HG02852 (cell line): ENCODE results near the gene SCN10A.

Experiments
- ATAC-seq: cut with Tn5 transposase; IDR thresholded peaks from one replicate; pipeline ENCODE4 v1.9.1; 2021; ENCODE audit warnings: mild to moderate bottlenecking, moderate library complexity; ENCODE audit not compliant: unreplicated experiment

SCN10A gene

DNA sequence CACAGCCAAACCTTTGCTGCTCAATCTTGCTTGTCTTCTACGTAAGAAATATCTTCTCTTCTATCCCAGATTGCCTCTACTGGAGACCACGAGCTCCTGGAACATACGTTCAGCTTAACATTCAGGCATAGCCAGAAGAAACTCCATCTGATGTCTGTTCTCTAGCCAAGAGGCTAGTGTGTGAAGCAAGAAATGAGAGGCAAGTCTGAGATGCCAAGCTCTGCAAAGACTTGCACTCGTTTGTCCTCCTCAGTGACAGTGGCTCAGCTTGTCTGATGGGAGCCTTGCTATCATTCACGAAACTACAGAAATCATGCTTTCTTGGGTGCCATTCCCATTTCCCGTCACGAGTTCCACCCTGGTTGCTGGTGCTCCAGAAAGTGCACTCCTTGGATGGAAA, at the start of gene SCN10A:
Gene SCN10A, minus strand, starts transcription at position 192 of the 400 bp plus-strand sequence. CDS start 22,207 bp downstream, outside the sequence.
- no peak for ATAC-seq

DNA sequence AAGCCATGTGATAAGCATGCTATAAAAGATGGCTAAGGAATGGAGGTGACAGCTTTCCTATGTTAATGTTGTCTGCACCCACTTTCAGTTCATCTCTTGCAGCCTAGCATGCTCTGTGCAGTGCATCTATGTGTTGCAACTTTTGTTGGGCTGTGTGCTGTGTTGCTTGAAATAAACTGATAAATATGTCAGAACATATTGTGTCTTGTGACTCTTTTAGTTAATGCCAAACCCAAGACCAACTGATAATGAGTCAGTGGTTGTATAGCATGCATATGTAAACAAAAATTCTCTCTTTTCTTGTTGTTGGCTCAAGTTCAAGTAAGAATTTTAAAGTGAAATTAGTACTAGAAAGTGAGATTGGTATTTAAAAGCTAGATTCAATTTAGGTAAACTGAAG, 37.0 kb upstream of the SCN10A start:
- no peak for ATAC-seq

DNA sequence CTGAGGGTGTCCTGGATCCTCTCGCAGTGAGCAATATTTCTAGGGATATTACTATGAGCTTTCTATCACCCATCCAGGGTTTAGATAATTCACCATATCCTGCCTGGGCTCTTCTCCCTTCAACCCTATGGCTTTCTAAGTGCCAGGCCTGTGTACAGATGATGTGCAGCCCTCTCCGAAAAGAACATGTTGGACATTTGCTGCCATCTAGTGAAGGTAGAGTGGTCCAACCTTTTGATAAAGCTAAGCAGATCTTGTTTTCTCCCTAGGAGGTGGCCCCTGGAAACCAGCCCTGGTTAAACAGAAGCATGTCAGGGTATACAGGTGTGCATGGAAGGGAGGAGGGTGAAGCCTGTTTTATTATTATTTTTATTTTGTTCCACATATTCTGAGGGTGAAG, 27.9 kb upstream of the SCN10A start:
- no peak for ATAC-seq

DNA sequence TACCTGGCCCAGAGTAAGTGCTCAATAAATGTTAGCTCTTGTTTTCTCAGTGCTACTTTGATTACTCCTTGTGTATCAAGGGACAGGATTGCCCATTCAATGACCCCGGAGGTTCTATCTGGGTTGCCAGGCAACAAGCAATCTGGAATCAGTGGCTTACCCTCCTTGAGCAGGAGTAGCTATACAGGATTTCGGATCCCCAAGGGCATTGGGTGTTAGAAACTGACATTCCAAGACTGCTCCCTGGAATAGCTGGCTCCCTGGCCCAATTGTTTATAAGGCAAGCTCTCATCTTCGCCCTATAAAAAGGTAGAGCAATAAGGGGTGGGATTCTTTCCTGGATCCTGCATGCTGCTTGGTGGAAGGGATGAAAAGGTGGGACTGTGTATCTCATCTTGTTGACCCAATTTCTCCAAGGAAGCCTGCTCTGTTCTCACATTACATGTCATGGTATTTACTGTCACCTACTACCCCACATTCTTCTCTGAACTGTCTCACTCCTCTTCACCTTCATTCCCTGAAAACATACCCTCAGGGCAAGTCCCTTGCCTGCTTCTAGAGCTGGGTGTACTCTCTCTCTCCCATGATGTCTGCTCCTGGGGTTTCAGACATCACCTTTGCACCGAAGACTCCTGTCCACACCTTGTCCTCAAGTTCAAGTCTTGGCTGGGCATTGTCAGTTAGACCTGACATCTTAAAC, 26.4 kb upstream of the SCN10A start:
- ATAC-seq = no peak

DNA sequence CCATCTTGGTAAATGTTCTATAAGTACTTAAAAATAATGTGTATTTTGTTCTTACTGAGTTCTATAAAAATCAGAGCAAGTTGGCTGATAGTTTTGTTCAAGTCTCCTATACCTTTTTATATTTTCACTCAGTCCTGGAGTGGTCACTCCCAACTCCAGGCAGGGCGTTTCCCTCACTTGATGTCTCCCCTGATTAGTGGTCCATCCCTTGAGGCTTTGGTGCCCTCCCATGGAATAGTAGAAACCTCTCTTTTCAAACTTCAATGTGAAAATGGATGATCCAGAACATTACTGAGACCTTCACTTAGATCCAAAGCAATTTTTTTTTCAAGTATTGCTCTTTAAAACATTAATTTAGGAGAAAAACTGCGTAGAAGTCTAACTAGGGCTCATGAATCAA, 25.0 kb upstream of the SCN10A start:
- ATAC-seq = no peak

DNA sequence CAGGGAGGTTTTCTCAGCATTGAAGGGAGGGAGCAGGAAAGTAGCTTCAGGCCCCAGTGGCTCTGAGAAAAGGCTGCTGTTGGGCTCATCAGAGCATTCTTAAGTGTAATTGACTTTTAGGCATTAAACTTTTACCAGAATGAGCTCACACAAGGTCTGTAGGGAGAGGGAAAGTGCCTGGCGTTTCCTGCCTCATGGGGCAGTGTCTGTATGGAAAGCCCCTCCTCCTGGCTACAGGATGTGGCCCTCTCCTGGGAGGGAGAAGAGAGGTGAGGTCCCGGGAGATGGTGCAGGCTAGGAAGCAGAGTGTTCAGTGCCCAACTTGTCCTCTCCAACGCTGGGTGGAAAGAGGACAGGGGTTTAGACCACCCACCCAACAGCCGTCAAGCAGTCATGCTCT, 21.3 kb upstream of the SCN10A start:
- ATAC-seq = no peak

DNA sequence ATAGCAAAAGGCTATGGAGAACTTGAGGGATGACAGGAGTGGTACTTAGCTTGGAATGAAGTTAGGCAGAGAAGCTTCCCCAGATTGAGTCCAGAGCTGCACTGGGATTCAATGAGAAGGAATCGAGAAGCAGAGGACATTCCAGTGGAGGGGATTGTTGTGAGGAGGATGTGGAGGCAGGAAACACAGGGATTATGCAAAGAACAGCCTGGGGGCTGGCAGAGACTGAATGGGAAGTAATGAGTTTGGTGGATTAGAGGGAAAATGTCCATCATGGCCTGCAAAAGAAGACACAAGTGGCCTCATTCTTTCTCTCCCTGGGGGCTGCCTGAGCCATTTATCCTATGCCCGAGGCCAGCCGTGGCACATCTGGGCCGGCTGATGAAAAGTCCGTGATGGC, 20.5 kb upstream of the SCN10A start:
- no peak for ATAC-seq

DNA sequence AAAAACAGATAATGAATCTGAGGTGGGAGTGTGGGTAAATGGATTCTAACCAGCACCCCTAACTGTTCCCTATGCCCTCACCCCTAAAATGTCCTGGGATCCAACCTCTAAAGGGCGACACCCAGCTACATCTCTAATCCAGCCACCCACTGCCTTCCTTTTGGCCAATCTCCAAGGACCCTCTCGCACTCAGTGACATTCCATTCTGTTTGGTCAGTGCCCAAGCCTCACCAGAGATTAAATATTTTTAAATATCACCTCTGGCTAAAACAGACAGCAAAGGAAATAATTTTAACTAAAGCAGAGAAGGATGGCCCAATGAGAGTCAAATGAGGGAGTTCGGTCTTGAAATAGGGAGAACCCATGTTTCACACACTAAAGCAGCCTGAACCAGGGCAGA, 19.9 kb upstream of the SCN10A start:
- no peak for ATAC-seq

DNA sequence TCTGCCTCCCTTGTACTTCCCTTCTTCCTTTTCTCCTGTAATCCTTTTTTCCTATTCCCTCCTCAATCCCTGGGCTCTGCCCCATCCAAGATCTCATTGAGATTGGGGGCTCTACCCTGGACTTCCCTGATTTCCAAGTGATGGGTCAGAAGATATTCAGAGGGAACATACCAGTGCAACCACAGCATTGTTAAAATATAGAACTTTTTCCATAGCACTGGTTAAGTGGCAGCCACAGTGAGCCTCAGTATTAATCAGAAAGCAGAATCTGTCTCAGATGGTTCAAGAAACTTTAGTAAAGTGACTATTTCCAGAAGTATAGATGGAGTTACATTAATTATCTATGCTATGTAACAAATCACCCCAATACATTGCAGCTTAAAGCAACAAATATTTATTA, 18.7 kb upstream of the SCN10A start:
- ATAC-seq = no peak

DNA sequence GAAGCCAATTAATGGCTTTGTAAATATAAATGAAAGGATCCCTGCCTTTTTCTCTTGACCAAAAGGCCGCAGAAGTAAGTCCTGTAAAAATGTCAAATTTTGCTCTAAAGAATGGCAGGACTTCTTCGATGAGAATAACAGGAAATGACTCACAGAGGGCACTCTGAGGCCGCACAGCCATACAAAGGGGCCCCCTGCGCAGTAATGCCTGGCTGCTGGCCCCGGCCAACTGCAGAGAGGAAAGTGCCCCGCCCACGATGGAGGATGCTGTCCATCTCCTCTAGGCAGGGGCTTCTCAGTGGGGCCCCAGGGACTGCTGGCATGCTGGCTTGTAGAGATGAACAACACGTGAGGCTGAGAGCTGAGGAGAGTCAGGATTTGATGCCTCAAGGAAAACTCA, 18.1 kb upstream of the SCN10A start:
- no peak for ATAC-seq

DNA sequence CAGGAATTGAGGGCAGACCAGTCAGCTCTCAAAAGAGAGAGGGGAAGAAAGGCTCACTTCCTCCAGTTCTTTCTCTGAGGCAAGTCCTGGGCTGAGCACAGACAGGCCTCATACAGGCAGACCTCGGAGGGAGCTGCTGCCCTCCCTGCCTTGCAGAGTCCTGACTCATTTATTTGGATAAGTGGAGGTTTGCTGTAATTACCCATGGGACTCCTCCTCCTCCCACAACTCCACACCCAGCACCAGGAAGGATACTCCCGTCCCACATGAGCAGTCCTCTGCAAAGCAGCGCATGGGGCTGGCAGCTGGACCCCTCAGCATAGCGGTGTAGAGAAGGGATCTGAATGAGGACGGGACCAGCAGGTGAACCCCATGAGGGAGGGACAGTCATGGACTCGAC, 13.4 kb upstream of the SCN10A start:
- ATAC-seq = no peak

DNA sequence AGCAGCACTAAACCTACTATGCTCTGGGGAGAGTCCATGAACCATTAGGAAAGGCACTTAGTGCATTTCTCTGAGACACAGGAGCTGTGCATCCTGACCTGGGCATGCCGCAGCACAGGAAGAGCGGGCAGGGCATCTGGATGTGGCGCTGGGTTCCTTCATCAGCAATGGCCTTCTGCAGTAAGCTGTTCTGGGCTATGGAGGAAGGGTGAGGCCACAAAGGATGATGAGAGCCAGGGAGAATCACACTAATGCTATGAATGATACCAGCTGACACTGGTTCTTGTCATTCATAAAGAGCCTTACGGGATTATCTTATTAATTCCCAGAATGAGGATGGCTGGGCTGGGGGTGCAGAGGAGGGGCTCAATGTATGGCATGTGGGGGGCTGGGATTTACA, 12.7 kb upstream of the SCN10A start:
- ATAC-seq = no peak

DNA sequence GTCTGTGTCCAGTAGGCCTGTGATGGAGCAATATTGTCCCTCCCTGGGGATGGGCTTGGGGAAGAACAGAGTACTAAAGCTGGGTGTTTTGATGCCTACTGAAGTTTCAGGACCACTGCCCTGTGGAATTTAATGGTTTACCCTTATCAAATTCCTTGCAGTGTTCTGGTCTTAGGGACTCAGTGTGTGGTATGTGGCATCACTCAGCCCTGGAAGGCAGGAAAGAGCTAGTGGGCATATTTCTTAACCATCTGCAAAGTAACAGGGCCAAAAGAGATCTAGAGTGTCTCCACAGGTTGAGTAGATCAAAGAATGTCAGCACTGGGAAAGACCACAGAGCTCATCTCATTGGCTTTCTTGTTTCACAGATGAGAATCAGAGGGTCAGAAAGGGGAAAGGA, 11.8 kb upstream of the SCN10A start:
- no peak for ATAC-seq

DNA sequence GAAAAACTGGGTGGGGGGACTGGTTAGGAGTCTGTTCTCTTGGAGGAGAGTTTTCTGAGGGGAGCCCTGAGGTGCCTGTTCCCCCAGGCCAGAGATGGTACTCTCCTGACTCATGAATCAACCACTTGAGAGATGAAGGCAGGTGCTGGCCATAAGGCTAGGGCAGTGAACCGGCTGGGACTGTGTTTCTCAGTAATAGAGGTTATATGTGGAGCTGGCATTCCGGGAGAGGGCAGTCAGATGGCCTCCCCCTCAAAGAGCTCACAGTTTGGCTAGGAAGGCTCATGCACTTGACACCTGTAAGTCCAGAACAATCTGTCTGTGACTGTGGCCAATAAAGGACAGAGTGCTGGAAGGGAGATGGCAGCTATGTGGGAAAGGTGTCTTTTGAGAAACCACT, 10.0 kb upstream of the SCN10A start:
- ATAC-seq = no peak

DNA sequence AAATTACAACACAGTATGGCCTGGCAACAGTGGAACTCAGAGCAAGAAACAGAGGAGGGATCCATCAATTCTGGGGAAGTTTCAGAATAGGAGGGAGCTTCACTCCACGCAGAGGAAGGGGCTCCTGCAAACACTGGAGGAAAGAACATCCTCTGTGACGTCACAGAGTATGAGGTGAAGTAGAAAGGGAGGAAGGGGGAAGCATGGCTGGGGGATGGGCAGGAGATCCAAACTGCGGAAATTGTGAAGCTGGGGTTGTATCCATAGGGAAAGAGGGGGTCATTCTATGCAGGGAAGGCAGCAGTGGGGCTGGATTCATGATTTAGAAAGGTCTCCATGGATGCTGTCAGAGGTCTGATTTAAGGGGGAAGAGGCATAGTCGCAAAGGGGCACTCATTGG, 8.3 kb upstream of the SCN10A start:
- no peak for ATAC-seq

DNA sequence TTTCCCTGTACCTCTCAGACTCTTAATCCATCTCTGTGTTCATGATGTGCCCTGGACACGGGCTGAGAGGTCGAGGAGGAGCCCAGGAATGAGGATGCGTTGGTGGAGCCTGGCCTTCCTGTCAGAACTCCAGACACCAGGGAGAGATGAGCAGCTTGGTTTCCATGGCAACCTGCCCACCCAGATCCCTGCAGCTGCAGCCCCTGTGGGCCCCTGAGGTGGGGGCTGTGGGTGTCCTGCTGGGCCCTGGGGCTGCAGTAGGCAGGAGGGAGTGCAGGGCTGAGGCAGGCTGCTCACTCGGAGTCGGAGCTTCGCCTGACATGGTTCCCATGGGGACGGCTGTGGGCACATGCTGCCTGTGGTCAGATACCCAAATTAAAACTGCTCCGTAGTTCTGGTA, 7.7 kb upstream of the SCN10A start:
- no peak for ATAC-seq

DNA sequence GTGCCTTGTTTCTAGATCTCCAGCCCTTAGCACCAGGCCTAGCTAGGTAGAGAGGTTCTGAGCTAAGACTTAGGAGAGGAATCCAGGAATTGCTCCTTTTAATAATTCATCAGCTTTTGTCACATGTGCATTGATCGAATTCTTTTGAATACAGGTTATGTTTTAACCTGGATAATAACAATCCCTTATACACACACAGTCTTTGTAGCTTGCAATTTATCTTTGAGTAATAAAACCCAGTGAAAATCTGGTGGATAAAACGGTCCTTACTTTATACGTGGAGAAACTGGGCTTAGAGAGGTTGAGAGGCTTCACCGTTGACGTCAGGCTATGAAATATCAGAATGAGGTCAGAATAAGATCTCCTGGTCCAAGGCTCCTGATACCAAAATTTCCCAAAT, 7.2 kb upstream of the SCN10A start:
- ATAC-seq = no peak

DNA sequence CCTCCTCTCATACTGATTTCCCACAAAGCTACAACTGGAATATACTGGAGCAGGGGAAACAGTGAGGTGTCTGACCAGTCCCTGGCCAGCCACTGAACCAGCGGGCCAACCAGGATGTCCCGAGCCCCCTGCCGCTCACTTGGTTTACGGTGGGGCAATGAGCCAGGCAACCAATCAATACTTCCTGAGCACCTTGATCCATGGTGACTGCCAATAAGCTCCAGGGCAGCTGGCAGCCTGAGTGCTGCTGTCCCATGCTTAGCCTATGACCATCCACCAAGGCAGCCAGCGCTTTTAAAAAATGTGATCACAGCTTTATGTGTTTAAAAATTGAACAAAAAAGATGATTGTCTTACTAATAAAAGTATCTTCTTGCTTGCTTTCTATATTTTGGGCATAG, 4.2 kb downstream of the SCN10A start:
- ATAC-seq = no peak

DNA sequence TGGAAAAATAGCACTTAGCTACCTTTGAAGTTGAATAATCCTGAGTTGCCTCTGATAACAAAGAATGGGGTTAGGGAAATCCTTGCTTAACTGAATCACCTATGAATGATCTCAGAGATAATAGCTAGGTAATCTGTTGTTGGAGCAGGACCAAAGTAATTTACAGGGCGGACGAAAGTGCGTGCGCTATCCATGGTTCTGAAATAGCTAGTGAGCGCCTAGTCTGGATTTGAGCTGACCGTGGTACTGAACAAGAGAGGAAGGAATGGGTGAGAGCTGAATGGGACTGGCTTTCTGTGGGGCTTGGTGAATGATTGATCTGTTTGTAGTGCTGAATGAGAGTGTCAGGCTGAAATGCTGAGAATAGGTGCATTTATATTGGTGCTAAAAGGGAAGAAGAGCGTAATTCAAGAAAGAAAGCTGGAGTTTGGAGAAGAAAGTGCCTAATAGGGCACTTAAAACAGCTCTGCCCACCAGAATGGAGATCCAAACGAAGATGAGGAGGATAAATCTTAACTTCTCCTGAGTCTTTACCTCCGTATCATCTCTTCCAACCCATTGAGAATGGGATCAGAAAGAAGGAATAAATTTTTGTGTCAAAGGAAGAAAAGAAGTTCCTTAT, 10.1 kb downstream of the SCN10A start:
- no peak for ATAC-seq

DNA sequence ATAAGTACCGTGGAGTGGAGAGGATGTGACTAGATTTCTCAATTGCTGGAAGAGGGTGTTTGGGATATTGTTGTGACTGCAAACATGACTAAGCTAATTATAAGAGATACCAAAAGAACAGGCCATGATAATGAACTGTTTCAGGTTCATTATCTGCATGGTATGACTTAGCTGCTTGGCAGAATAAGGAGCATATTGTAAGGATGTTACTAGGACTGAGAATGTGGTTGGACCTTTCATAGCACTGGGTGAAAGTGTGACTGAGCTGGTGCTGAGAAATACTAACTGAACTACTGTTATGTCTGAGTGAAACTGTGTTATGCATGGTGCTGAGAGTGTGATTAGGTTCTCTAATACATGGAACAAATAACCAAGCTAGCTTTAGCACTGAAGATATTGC, 11.0 kb downstream of the SCN10A start:
- ATAC-seq = no peak

DNA sequence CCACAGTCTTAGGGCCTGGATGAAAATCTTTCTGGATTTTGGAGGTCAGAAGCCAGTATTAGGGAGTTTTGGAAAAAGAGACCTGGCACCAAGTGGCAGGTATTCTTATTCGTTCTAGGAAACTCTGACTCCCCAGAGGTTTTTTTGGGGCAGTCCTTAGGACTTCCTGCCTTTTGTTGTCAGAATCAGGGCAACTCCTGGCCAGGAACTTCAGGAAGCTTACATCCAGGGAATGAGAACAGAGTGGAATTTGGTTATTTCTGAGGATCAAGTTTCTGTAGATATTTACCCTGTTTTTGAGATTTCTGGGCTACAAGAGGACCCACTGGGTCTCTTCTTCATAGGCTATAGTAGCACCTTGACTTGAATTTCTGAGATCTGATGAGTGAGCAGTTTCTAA, 15.5 kb downstream of the SCN10A start:
- no peak for ATAC-seq

DNA sequence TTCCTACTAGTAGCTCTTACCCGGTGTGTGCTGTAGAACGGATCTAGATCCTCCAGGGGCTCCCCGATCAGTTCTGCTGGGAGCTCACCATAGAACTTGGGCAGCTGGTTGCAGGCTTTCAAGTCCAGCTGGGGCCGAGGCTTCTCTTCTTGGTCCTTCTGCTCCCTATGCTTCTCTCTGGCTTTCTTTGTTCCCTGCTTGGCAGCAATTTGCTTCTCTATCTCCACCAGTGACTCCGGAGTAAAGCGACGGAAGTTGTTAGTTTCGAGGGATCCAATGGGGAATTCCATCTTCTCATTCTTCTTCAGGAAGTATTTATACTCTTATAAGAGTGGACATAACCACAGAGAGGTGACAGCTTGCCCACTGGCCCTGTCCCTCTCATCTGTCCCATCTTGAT, 22.3 kb downstream of the SCN10A start:
- ATAC-seq = no peak

DNA sequence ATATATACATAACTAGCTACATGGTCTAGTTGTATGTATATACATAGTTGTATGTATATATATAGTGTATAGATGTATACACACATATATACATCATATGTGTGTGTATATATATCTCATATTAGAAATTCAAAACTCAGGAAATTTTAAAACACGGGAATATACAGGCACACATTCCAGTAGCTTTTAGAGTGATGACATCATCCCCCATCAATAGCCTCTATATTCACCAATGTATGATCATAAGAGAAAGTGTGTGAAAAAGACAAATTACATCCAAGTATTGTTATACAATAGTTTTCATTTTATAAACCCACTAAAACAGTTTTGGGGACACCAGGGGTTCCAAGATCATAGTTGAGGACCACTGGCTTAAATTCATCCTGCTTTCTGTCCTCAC, 23.0 kb downstream of the SCN10A start:
- ATAC-seq = no peak
